ENCODE measurements around the gene ERCC6L.

DNA sequence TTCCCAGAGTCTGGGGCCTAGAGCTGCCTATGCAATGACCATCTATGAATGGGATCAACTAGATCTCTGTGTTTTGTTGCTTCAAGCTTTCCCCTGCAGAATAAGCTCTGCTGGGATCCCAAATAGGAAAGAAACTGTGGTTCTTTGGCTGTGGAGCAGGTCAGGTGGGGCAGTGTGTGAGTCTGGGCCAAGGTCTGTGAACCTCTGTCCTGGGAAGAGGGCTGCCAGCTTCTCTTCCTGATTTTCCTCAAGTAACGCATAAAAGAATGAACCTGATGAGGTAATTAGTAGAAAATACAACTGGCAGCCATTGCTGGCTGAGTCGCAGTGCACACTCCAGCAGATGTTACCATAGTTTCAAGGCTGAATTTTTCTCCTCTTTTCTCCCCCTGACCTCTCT lies 61.8 kb downstream of the ERCC6L start:
- TF ChIP-seq GATA2 (IDR thresholded peaks at IDR 0.05; ENCODE audit: low read depth, low read length) (no peak), GATA3 (IDR thresholded peaks at IDR 0.05; ENCODE audit: low read depth, low read length) (no peak)
